ENCODE measurements around the gene RASL10B.

Gene RASL10B

DNA sequence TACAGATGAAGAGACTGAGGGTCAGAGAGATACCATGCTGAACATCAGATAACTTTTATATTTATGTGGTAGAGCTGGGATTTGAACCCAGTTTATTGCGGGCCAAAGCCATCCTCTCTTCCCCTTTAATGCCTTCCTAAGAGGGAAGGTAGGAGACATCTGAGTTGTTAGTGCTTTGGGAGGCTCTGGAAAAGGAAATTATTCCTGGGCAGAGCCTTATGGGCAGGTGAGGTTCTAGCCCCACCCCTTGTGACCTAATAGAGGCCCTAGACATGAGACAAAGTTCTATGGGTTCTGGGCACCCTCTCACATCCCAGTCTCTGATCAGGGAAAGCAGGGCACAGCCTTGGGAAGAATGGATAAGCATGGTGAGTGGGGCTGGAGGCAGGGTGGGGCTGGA lies 29.1 kb downstream of the RASL10B start, which contains the start of gene C17orf50:
C17orf50 (plus strand) TSS at position 301 of the 400 bp plus-strand sequence; CDS start at position 356, 55 bp downstream.
- ATAC-seq (no peak), DNase-seq (no peak)
- Mint-ChIP-seq H3K4me3 (no peak within 1 kb of the TSS), H3K27ac (no peak within 1 kb of the TSS), H3K9me3 (no peaks in the 10 kb centered on the region), H3K36me3 (ENCODE audit: low read depth) (no peaks in the 10 kb centered on the region), H3K4me1 (peaks cover 12% of the 10 kb centered on the region), H3K27me3 (no peaks in the 10 kb centered on the region)

- H3K27me3 Mint-ChIP-seq = no peaks in the 10 kb centered on the region
- DNase-seq = no peak
- H3K9me3 Mint-ChIP-seq = no peaks in the 10 kb centered on the region
- H3K4me3 Mint-ChIP-seq = no peak overlapping the region
- no peak overlapping the region for H3K27ac Mint-ChIP-seq
- H3K36me3 Mint-ChIP-seq (ENCODE audit: low read depth) = no peaks in the 10 kb centered on the region
- no peak for ATAC-seq
- H3K4me1 Mint-ChIP-seq = peaks cover 12% of the 10 kb centered on the region
Measured at GRCh38 chr17:35761601-35762000, 30.2 kb downstream of the RASL10B start.

- Mint-ChIP-seq H3K36me3 (ENCODE audit: low read depth) (no peaks in the 10 kb centered on the region), H3K27ac (no peak overlapping the region), H3K4me1 (peaks cover 12% of the 10 kb centered on the region)
Measured at GRCh38 chr17:35763767-35764122, 32.3 kb downstream of the RASL10B start.

DNA sequence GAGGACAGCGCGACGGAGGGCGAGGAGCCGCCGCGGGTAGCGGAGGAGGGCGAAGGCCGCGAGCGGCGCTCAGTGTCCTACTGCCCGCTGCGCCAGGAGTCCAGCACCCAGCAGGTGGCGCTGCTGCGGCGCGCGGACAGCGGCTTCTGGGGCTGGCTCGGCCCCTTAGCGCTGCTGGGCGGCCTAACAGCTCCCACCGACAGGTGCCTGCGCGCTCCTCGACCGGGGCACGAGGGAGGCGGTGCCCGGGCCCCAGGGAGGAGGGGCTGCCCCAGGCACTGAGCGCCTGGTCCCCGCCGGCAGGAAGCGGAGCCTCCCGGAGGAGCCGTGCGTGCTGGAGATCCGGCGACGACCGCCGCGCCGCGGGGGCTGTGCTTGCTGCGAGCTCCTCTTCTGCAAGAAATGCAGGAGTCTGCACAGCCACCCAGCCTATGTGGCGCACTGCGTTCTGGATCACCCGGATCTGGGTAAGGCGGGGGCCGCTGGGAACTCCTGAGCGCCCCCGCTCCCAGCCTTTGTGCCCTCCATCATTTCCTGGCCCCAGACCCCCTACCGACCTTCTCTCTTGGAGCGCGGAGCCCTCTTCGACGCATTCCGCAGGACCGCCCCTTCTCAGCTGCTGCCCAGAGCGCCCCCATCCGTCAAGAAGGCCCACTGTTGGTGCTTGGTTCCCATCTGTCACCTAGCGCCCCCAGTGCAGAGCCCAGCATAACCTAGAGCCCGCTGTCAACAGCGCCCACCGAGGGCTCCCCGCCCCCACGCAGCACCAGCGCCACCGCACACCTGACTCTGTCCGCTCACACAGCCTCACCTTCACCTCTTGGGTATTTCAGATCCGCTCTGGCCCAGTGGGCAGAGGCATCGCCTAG lies 32.9 kb downstream of the RASL10B start:
- H3K27ac Mint-ChIP-seq = peak overlapping the region; percentile 64
- ATAC-seq (peak; percentile 97), DNase-seq (peak; percentile 93)
- no peaks in the 10 kb centered on the region for H3K9me3 Mint-ChIP-seq
- H3K4me1 Mint-ChIP-seq = peaks cover 12% of the 10 kb centered on the region
- peaks cover 3% of the 10 kb centered on the region for H3K27me3 Mint-ChIP-seq
- H3K36me3 Mint-ChIP-seq (ENCODE audit: low read depth) = no peaks in the 10 kb centered on the region
- H3K4me3 Mint-ChIP-seq = peak overlapping the region; percentile 83

More at GRCh38 chr17:35763767-35764122, 32.3 kb downstream of the RASL10B start:
- peaks cover 3% of the 10 kb centered on the region for H3K27me3 Mint-ChIP-seq
- ATAC-seq = no peak
- H3K4me3 Mint-ChIP-seq = peak overlapping the region; percentile 83
- no peak for DNase-seq
- no peaks in the 10 kb centered on the region for H3K9me3 Mint-ChIP-seq

- H3K27ac Mint-ChIP-seq = no peak overlapping the region
Measured at GRCh38 chr17:35765086-35765710, 33.8 kb downstream of the RASL10B start.

DNA sequence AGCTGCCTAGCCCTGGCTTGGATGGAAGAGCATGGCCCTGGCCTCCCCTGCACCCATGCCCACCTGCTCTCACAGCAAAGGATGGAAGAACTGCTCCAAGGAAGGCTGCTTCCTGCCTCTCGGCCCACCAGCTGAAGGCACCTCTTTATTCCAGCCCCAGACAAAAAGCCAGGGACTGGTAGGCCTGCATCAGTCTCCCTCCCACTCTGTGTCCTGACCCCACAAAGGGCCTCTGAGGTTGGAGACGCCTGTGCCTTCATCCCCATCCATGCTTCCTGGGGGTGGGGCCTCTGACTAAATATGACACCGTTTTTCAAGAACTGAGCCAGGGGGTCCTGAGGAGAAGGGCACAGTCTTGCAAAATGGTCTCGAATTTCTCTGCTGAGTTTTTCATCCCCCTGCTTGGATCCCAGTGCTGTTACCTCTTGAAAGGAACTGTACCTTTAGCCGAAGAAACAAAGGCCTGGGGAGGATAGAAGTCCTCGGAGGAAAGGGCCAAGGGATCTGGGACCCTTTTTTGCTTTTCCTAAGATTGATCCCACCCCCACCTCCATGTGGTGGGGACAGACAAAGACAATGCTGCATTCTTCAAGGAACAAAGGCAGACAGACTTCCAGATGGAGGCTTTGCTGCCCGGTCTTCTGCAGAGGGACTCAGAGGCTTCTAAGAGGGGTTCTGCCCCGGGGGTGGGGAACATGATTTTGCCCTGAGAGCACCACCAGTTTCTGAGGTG lies 34.5 kb downstream of the RASL10B start:
- Mint-ChIP-seq H3K9me3 (no peaks in the 10 kb centered on the region), H3K27ac (no peak overlapping the region), H3K4me3 (no peak overlapping the region), H3K4me1 (peaks cover 12% of the 10 kb centered on the region), H3K36me3 (ENCODE audit: low read depth) (no peaks in the 10 kb centered on the region), H3K27me3 (peaks cover 3% of the 10 kb centered on the region)
- no peak for ATAC-seq
- no peak for DNase-seq

More at GRCh38 chr17:35765086-35765710, 33.8 kb downstream of the RASL10B start:
- ATAC-seq (no peak), DNase-seq (no peak)
- Mint-ChIP-seq H3K4me3 (peak overlapping the region; percentile 83), H3K27me3 (peaks cover 3% of the 10 kb centered on the region), H3K36me3 (ENCODE audit: low read depth) (no peaks in the 10 kb centered on the region), H3K4me1 (peaks cover 12% of the 10 kb centered on the region), H3K9me3 (no peaks in the 10 kb centered on the region)

DNA sequence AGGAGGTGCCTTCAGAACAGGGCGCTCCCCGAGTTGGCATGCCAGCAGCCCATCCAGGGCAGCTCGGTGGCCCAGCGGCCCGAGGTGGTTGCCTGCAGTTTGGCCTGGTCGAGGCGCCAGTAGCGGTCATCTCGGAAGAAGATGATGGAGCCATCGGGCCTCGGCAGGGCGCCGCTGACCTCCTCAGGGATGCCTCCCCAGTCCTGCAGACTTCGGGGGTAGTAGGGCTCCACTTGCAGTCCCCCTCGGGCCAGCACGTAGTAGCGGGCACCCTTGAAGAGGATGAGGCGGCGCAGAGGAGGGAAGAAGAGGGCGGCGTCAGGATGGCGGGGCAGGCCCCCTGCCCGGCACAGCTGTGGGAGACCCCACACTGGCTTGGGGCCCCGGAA lies 35.0 kb downstream of the RASL10B start:
- peaks cover 12% of the 10 kb centered on the region for H3K4me1 Mint-ChIP-seq
- ATAC-seq (no peak), DNase-seq (no peak)
- H3K36me3 Mint-ChIP-seq (ENCODE audit: low read depth) = no peaks in the 10 kb centered on the region
- H3K4me3 Mint-ChIP-seq = no peak overlapping the region
- H3K27ac Mint-ChIP-seq = no peak overlapping the region
- no peaks in the 10 kb centered on the region for H3K9me3 Mint-ChIP-seq
- peaks cover 3% of the 10 kb centered on the region for H3K27me3 Mint-ChIP-seq

DNA sequence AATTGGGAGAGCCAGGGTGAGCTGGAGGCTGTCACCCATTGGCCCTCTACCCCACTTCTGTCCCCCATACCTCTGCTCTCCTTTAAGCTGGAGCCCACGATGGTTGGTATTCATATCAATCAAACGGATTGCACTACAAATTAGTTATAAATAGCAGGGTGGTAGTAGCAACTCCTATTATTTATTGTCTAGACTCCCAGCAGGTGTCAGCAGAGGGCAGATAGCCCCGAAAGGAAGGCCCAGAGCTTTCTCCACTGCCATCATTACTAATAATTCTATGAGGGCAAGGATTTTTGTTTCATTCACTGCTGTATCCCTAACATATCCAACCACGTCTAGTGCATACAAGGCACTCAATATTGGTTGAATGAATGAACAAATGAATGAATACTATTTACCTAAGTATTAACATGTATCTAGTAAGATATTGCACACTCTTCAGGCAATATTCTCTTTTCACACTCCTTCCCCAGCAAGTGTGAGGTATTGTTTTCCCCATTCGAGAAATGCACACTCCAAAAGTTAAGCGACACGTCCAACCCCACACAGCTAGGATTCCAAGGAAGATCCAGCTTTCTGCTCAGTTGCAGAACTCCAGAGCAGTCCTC lies 35.6 kb downstream of the RASL10B start:
- Mint-ChIP-seq H3K27ac (no peak overlapping the region), H3K4me3 (no peak overlapping the region), H3K4me1 (peaks cover 12% of the 10 kb centered on the region), H3K27me3 (peaks cover 3% of the 10 kb centered on the region), H3K9me3 (no peaks in the 10 kb centered on the region), H3K36me3 (ENCODE audit: low read depth) (no peaks in the 10 kb centered on the region)
- ATAC-seq (no peak), DNase-seq (no peak)

- Mint-ChIP-seq H3K9me3 (no peaks in the 10 kb centered on the region), H3K4me3 (no peak overlapping the region), H3K36me3 (ENCODE audit: low read depth) (no peaks in the 10 kb centered on the region), H3K27ac (no peak overlapping the region), H3K27me3 (peaks cover 4% of the 10 kb centered on the region), H3K4me1 (peaks cover 11% of the 10 kb centered on the region)
- ATAC-seq = no peak
- DNase-seq = no peak
Measured at GRCh38 chr17:35768797-35769196, 37.4 kb downstream of the RASL10B start.

GRCh38 chr17:35769895-35770486 lies 38.6 kb downstream of the RASL10B start:
- Mint-ChIP-seq H3K4me1 (peaks cover 3% of the 10 kb centered on the region), H3K27ac (no peak overlapping the region), H3K9me3 (no peaks in the 10 kb centered on the region), H3K36me3 (ENCODE audit: low read depth) (no peaks in the 10 kb centered on the region), H3K27me3 (peaks cover 6% of the 10 kb centered on the region), H3K4me3 (no peak overlapping the region)
- DNase-seq (no peak), ATAC-seq (no peak)

DNA sequence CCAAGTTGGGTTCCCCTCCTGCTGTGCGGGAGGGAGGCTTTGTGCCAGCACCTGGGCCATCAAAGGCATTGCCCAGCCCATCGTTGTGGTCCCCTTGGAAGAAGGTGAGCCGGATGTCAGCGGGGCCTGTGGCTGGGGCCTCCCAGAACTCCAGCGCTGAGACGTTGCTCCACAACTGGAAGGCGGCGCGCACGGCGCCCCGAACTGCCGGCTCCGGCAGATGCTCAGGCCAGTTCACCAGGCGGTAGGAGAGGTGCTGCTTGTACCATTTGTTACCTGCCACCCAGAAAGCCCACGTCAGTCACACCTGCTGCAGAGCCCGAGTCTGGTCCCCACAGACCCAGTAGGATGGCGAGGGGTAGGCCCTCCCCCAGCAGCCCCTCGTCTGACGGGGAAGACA lies 41.7 kb downstream of the RASL10B start:
- H3K36me3 Mint-ChIP-seq (ENCODE audit: low read depth) = no peaks in the 10 kb centered on the region
- peaks cover 6% of the 10 kb centered on the region for H3K27me3 Mint-ChIP-seq
- H3K9me3 Mint-ChIP-seq = no peaks in the 10 kb centered on the region
- DNase-seq (no peak), ATAC-seq (no peak)
- H3K4me3 Mint-ChIP-seq = no peak overlapping the region
- no peaks in the 10 kb centered on the region for H3K4me1 Mint-ChIP-seq
- H3K27ac Mint-ChIP-seq = no peak overlapping the region

DNA sequence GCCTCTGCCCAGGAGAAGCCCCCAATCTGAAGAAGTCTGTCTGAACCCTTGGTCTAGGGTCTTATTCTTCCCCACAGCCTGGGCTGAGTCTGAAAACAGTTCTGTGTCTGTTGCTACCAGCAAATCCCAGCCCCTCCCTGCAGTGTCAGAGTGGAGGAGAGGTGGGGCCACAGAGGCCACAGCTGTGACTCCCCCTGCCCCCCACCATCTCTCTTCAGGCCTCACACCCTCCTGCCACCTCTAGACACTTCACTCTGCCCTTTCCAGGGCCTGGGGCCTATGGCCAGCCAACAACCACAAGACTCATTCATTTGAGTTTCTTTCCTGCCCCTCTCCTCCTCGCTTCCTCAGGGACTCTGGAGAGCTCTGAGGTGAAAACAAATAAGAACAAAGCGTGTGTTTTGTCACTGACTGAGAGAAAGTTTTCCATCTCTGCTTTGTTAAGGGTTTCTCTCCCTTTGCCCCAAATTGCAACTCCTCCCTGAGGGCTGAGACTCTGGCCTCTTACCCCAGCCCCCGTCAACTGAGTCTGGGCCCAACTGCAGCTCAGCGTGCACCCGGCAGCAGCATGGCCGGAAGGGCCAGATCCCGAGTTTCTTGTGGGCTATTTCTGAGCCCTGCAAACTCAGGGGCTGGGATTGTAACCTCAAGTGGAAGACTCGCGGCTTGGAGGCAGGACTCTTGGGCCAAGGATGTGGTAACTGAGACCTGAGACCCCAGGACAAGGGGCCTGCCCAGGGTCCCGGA lies 42.4 kb downstream of the RASL10B start:
- H3K4me3 Mint-ChIP-seq = no peak overlapping the region
- no peaks in the 10 kb centered on the region for H3K36me3 Mint-ChIP-seq (ENCODE audit: low read depth)
- no peaks in the 10 kb centered on the region for H3K4me1 Mint-ChIP-seq
- DNase-seq = no peak
- no peaks in the 10 kb centered on the region for H3K9me3 Mint-ChIP-seq
- no peak overlapping the region for H3K27ac Mint-ChIP-seq
- H3K27me3 Mint-ChIP-seq = peaks cover 6% of the 10 kb centered on the region
- no peak for ATAC-seq

DNA sequence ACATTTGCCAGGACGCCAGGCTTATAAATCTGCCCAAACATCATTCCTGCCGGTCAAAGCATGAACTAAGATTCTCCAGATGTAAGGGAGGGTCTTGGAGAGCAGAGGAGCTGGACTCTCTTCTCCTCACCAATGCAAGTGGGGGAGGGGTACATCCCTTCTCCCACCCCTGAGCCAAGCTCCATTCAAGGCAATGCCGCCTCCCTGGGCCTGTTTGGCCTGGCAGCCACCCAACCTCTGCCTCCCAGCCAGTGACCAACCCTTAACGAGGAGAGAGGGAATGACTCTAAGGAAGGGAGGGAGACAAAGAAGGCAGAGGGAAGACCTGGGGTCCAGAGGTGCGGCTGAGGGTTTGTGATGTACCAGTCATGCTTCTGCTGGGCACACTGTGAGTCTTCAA lies 43.1 kb downstream of the RASL10B start:
- no peak for ATAC-seq

More for the DNA sequence above, 43.1 kb downstream of the RASL10B start:
- no peak for DNase-seq
- Mint-ChIP-seq H3K27ac (no peak overlapping the region), H3K4me1 (no peaks in the 10 kb centered on the region), H3K9me3 (no peaks in the 10 kb centered on the region), H3K36me3 (ENCODE audit: low read depth) (no peaks in the 10 kb centered on the region), H3K27me3 (peaks cover 7% of the 10 kb centered on the region), H3K4me3 (no peak overlapping the region)
